Measurements from ENCODE around the gene HTR4. TPM values are rescaled to one million over a fixed set of nuclear protein-coding genes. Genes with fewer than 3 reads are reported as not detected.

HTR4 gene
- total RNA-seq, 4 donors from 2014 or later, result not detected

DNA sequence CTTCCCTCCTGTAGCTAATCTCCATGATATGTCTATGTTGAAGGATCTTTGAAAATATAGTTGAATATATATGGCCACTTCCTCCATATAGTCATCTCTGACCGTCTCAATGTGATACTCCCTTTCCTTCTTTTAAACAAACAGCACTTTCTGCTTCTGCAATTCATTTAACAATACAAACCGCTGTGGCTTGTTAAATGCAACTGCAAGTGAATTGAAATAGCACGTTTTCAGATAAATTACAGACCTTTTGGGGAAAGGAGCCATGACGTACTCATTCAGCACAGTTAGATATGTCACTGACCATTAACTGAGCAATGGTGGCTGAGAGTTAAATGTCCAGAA is 188.1 kb downstream of the HTR4 start:
- TF ChIP-seq, protein P1, sequence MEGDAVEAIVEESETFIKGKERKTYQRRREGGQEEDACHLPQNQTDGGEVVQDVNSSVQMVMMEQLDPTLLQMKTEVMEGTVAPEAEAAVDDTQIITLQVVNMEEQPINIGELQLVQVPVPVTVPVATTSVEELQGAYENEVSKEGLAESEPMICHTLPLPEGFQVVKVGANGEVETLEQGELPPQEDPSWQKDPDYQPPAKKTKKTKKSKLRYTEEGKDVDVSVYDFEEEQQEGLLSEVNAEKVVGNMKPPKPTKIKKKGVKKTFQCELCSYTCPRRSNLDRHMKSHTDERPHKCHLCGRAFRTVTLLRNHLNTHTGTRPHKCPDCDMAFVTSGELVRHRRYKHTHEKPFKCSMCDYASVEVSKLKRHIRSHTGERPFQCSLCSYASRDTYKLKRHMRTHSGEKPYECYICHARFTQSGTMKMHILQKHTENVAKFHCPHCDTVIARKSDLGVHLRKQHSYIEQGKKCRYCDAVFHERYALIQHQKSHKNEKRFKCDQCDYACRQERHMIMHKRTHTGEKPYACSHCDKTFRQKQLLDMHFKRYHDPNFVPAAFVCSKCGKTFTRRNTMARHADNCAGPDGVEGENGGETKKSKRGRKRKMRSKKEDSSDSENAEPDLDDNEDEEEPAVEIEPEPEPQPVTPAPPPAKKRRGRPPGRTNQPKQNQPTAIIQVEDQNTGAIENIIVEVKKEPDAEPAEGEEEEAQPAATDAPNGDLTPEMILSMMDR (IDR thresholded peaks at IDR 0.05; ENCODE audit: low read depth), result no peak

DNA sequence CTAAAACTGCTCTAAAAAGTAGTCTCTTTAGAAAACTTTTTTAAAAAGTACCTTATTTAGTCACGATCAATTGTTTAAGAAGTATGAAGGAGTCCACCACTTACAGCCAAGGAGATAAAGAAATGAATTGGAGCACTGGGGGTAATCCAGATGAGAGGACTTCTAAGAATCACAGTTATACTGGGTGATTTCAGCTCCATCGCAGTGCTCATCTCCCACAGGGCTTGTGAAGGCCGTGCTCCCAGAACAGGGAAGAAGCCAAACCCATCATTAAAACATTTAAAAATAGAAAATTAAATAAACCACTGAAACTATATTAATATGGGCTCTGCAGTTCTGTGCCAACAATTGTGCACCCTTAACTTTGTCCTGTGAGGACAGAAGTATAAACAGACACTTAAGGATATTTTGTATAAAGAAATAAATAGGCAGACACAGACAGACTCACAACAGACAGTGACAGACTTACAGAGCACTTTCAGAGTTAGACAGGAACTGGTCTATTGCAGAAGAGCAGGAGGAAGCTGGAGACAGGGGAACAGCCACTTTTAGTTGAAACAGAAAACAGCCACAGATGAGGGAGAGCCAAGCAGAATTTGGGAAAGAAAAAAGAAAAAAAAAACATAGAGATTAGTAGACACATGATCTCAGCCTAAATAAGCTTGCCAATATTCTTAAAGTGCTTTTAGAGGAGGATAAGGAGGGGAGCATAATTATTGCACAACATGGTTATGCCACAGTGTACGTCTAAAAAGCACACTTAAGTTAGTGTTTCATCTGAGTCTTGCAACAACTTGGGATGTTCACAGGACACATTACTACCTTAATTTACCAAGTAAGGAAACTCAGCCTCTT is 188.7 kb downstream of the HTR4 start:
- TF ChIP-seq, protein P1 (IDR thresholded peaks at IDR 0.05; ENCODE audit: low read depth), result no peak

DNA sequence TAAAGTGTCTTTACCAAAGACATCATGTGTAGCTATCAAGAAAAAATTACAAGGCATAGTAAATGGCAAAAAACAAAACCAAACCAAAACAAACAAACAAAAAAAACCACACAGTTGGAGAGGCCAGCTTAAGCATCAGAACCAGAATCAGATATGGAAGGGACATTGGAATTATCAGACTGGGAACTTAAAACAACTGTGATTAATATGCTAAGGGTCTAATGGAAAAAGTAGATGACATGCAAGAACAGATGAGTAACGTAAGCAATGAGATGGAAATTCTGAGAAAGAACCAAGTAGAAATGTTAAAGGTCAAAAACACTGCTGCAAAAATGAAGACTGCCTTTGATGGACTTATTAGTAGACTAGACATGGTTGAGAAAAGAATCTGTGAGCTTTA is 194.7 kb downstream of the HTR4 start:
- TF ChIP-seq, protein P1 (IDR thresholded peaks at IDR 0.05; ENCODE audit: low read depth), result no peak

DNA sequence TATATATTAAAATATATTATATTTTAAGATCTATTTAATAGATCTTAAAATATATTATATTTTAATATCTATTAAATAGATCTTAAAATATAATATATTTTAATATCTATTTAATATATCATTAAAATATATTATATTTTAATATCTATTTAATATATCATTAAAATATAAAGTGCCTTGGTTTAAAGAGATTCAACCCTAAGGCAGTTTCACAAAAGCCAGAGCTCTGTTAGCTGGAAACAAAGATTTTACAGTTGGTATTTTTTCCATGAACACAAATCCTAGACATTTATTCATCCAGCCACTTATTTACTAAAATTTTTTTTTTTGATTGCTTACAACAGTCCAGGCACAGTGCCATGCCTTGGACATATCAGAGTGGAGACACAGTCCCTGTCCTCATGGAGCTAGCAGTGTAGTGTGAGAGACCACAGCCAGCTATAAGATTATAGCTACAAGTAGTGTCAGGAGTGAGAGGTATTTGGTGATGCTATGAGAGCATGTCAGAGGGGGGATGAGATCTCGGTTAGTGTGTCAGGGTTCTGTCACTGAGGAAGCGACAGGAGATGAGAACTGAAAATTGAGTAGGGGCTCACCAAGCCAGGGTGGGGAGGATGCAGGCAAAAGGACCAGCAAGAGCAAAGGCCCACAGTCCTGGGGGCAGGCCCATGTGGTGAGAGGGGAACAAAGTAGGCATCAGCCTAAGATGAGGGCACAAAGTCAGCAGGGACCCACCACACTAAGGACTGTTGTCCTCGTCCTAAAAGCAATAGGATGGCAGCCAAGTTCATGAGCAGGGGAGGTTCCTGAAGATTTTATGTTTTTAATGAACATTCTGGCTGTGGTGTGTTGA is 196.1 kb downstream of the HTR4 start:
- TF ChIP-seq, protein P1 (IDR thresholded peaks at IDR 0.05; ENCODE audit: low read depth), result no peak

DNA sequence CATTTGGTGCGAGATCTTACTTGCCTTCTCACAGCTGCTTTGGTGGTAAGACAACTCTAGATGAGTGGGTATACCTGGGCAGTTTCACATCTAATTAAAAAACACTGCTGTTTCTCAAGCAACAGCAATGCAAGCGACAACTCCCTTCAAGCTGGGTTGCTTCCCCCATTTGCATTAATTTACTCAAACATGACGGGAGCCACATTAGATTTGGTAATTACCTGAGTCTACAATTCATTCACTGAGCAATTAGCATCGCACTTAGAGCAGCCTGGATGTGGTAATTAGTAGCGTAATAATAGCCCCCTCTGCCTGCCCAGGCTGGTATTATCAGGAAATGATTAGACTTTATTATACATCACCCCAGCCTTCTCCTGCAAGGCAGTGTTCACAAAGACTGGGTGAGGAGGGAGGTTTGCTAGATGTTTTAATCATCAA is 197.1 kb downstream of the HTR4 start:
- TF ChIP-seq, protein P1 (IDR thresholded peaks at IDR 0.05; ENCODE audit: low read depth), result no peak

DNA sequence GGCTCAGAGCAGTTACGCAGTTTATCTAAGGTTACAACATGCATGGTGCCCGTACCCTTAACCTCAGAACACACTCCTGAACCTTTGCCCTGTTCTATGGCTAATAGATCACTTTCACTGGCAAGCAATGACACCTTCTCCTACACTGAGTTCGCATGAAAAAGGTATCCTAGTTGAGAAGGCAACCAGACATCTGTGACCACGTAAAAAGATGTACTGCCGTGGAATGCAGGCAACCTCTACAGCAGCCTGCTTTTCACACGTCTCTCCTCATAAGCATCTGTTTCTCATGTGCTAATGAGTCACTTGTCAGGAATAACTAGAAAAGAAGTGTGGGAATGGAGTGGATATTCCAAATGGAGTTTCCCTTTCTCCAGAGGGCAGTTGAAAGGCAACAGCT is 199.1 kb downstream of the HTR4 start:
- TF ChIP-seq, protein P1 (IDR thresholded peaks at IDR 0.05; ENCODE audit: low read depth), result no peak

DNA sequence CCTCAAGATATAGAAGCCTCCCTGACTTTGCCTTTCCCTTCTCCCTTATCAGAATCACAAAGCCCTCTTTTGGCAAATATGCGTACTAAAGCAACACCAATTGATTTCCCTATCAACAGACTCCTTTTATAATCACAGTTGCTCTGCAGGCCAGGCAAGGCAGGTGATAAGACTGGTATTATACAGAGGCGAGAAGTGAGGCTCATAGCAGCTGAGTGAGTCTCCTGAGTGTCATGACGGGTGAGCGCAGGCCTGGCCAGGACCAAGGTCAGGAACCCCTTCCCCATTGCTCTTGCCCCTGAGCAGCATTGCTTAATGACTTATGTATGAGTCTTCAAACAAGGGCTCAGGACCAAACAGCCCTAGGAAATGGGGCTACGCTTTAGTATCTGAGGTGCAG is 199.8 kb downstream of the HTR4 start:
- TF ChIP-seq, protein P1 (IDR thresholded peaks at IDR 0.05; ENCODE audit: low read depth), result no peak

Measured in subcutaneous adipose tissue (tissue), 4 donors.